ENCODE data around the gene OSBPL10.

- TF ChIP-seq CTCF (IDR thresholded peaks at IDR 0.05) (no peak), POLR2AphosphoS5 (IDR thresholded peaks at IDR 0.05) (no peak)
Measured at GRCh38 chr3:31925271-31925630, 55.8 kb downstream of the OSBPL10 start.
